Small intestine (tissue), 7 donors: ENCODE data around the gene PIP. TPM values are rescaled to one million over a fixed set of nuclear protein-coding genes. Genes with fewer than 3 reads are reported as not detected.

Experiments
- DNase-seq, 2 donors: peaks; one replicate each; pipeline versions ENCODE4 v3.0.0 to v3.0.0-alpha.2; 2013
- FAIRE-seq: peaks from 2 replicates; lab custom pipeline; 2012; peaks lifted over from hg19 to GRCh38; lab: Jason Lieb, UNC
- H3K27ac ChIP-seq, 3 donors: one replicate each; pipeline ENCODE4 v1.5.1; 2013; ENCODE audit warnings: low read length in 2 of 3, mild to moderate bottlenecking in 2 of 3, control low read depth in 1 of 3, inconsistent platforms in 1 of 3, low read depth in 1 of 3, moderate library complexity in 1 of 3
- H3K27me3 ChIP-seq, 3 donors: one replicate each; pipeline ENCODE4 v1.6.1; 2013; ENCODE audit warnings: low read length in 3 of 3, inconsistent platforms in 1 of 3; ENCODE audit not compliant: control insufficient read depth in 3 of 3, insufficient read depth in 3 of 3
- H3K36me3 ChIP-seq, 3 donors: one replicate each; pipeline ENCODE4 v1.6.1; 2013; ENCODE audit warnings: low read length in 3 of 3, inconsistent platforms in 1 of 3, low read depth in 1 of 3, mild to moderate bottlenecking in 1 of 3, moderate library complexity in 1 of 3; ENCODE audit not compliant: control insufficient read depth in 3 of 3, insufficient read depth in 2 of 3
- H3K4me1 ChIP-seq, 3 donors: one replicate each; pipeline ENCODE4 v1.6.1; 2013; ENCODE audit warnings: low read length in 2 of 3, inconsistent platforms in 1 of 3, low read depth in 1 of 3, mild to moderate bottlenecking in 1 of 3, moderate library complexity in 1 of 3; ENCODE audit not compliant: control insufficient read depth in 3 of 3, insufficient read depth in 2 of 3
- H3K4me3 ChIP-seq, 3 donors: one replicate each; pipeline ENCODE4 v1.5.1; 2013; ENCODE audit warnings: low read length in 3 of 3, control low read depth in 1 of 3, inconsistent platforms in 1 of 3, low read depth in 1 of 3, mild to moderate bottlenecking in 1 of 3, moderate library complexity in 1 of 3
- H3K9me3 ChIP-seq, 2 donors: one replicate each; pipeline ENCODE4 v1.6.1; 2013; ENCODE audit warnings: low read depth in 1 of 2, low read length in 1 of 2; ENCODE audit not compliant: control insufficient read depth in 2 of 2, insufficient read depth in 1 of 2
- WGBS, 3 donors: extraction: QIAGEN DNeasy Blood & Tissue Kit; methylation state at CpG; one replicate each; pipeline ENCODE4 v1.1.7; 2013; 5-methylcytosine and 5-hydroxymethylcytosine counted together
- polyA plus RNA-seq, 4 donors: library from polyadenylated mRNA; stranded (reverse) in 3 of 4; unstranded in 1 of 4; fragments of 200-250 nt in 3 of 4; fragments of 120-200 nt in 1 of 4; gene quantifications; one replicate each; pipeline versions ENCODE4 v1.2.1 to v1.2.3, GENCODE V29; 2013
- donor health status: healthy with polysubstance abuse.
- donor health status: control.
- donor health status: control.
- donor health status: Bipolar disorder and iron deficiency.
- donor health status: healthy.

The PIP gene
- polyA plus RNA-seq, 4 donors = not detected

DNA sequence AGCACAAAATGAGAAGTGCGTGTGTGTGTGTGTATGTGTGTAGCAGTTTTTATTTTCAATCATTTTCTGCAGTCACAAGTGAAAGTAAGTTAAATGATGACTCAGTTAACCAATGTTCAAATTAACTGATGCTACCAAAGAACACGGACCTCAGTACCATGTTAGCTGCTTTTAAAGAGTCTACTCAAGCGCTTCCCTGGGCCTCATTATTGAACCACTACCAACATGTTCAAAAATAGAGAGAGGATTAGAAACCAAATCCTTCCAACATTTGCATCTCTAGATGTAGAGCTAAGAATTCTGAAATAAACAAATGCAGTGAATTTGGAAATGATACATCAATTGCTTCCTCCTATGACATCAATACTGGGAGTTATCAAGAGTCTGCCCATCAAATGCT lies 51.1 kb downstream of the PIP start, which contains the start of gene TAS2R39:
TAS2R39 (plus strand) TSS at position 396 of the 400 bp plus-strand sequence; CDS start at position 396, 0 bp downstream.
- DNase-seq = no peak
- H3K27ac ChIP-seq = no peak within 1 kb of the TSS
- H3K9me3 ChIP-seq = no peaks in the 10 kb centered on the region
- H3K36me3 ChIP-seq = no peaks in the 10 kb centered on the region
- no peaks in the 10 kb centered on the region for H3K4me1 ChIP-seq
- no peak within 1 kb of the TSS for H3K4me3 ChIP-seq
- FAIRE-seq = no peak
- H3K27me3 ChIP-seq = peaks cover 0 to 3% (median 0%) of the 10 kb centered on the region in 3 donors
- 71 to 80% (median 78%) methylated on average over 3 of the region's 3 CpGs for WGBS, 3 donors

DNA sequence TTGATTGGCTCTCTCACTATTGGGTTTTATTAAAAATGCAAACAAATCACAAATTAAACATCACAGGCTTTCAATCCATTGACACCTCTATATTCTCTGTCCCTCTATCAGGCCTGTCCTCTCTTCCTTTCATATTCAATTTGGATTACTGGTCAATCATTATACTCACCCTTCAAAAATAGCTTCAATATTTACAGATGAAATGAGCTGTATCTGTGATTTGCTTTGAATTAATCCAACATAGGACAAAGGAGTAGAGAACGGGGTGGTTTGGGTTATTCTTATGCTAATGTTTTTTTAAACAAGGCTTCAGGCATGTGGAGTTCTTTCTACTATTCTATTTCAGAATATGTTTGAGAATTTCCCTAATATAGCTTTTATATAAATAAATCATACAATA lies 53.7 kb downstream of the PIP start:
- no peak overlapping the region for H3K4me3 ChIP-seq
- H3K27me3 ChIP-seq = peaks cover 0 to 3% (median 0%) of the 10 kb centered on the region in 3 donors
- no peaks in the 10 kb centered on the region for H3K4me1 ChIP-seq
- H3K27ac ChIP-seq = no peak overlapping the region
- H3K36me3 ChIP-seq = no peaks in the 10 kb centered on the region
- no peak for DNase-seq
- 74 to 84% (median 81%) methylated on average over 1 of the region's 1 CpG for WGBS, 3 donors
- no peak for FAIRE-seq
- no peaks in the 10 kb centered on the region for H3K9me3 ChIP-seq

DNA sequence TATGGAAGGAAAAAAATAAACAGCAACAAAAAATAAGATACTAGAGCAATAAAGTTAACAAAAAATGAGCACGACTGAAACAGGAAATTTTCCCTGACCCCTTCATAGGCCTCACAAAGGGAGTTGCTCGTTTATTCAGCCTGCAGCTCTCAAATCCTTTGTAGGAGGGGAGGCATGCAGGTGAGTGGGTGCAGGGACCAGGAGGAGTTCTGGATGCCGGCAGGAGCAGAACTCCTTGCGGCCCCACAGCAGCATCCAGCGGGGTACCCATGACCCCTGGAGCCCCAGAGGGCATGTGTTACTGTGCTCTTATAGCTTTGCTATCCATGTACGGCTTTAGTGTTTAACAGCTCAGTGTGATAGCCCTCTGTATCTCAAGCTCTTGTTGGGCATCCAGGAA lies 57.1 kb downstream of the PIP start:
- no peak overlapping the region for H3K4me3 ChIP-seq
- H3K9me3 ChIP-seq = no peaks in the 10 kb centered on the region
- H3K27me3 ChIP-seq = peaks cover 0 to 3% (median 0%) of the 10 kb centered on the region in 3 donors
- WGBS, 3 donors = 69 to 74% (median 71%) methylated on average over 6 of the region's 6 CpGs
- H3K27ac ChIP-seq = no peak overlapping the region
- FAIRE-seq (no peak), DNase-seq (no peak)
- H3K4me1 ChIP-seq = no peaks in the 10 kb centered on the region
- no peaks in the 10 kb centered on the region for H3K36me3 ChIP-seq

Other genes with a start within 250 kb of the PIP start
- 10 to 100 TPM in 2 of 4 donors, 1 to 10 TPM in 1, under 1 TPM in 1; 0.22 to 27.3 (median 15.9) TPM for gene TRPV6, start 246.3 kb upstream of the PIP start, polyA plus RNA-seq
- under 1 TPM in 2 of 4 donors, not detected in 2; 0.01 to 0.03 TPM for gene TRPV5, start 198.3 kb upstream of the PIP start, polyA plus RNA-seq
- gene LLCFC1, start 192.6 kb upstream of the PIP start, polyA plus RNA-seq = under 1 TPM in 1 of 4 donors, not detected in 3; 0.19 TPM
- gene KEL, start 169.7 kb upstream of the PIP start, polyA plus RNA-seq = 1 to 10 TPM in 1 of 4 donors, under 1 TPM in 1, not detected in 2; 0.13 to 6.6 TPM
- gene OR9A2, start 104.9 kb upstream of the PIP start, polyA plus RNA-seq = not detected
- gene OR6V1, start 79.7 kb upstream of the PIP start, polyA plus RNA-seq = not detected
- gene TAS2R39, start 51.3 kb downstream of the PIP start, polyA plus RNA-seq = not detected
- not detected for gene TAS2R40, start 90.0 kb downstream of the PIP start, polyA plus RNA-seq
- 100 to 1,000 TPM; 250 to 450 (median 313) TPM for gene GSTK1, start 131.4 kb downstream of the PIP start, polyA plus RNA-seq
- gene TMEM139, start 152.9 kb downstream of the PIP start, polyA plus RNA-seq = 100 to 1,000 TPM in 1 of 4 donors, 10 to 100 TPM in 3; 32.5 to 127 (median 66.5) TPM
- 10 to 100 TPM in 2 of 4 donors, 1 to 10 TPM in 2; 4.9 to 29.8 (median 9.0) TPM for gene CASP2, start 156.3 kb downstream of the PIP start, polyA plus RNA-seq
- 10 to 100 TPM in 1 of 4 donors, under 1 TPM in 1, not detected in 2; 0.19 to 24.9 TPM for gene CLCN1, start 184.0 kb downstream of the PIP start, polyA plus RNA-seq
- gene FAM131B, start 230.6 kb downstream of the PIP start, polyA plus RNA-seq = 1 to 10 TPM in 2 of 4 donors, under 1 TPM in 1, not detected in 1; 0.54 to 3.3 (median 1.5) TPM
- 10 to 100 TPM; 50.3 to 77.1 (median 62.0) TPM for gene ZYX, start 249.3 kb downstream of the PIP start, polyA plus RNA-seq